HG03575 (cell line): Measurements from ENCODE around the gene CDK14.
A peak's percentile ranks its signal among the peaks of the same experiment; 100 is the strongest.

Experiments used
- ATAC-seq: cut with Tn5 transposase; IDR thresholded peaks from one replicate; pipeline ENCODE4 v1.9.1; 2021; ENCODE audit not compliant: unreplicated experiment, insufficient number of reproducible peaks, low FRiP score; ENCODE audit errors: extremely low read depth

Gene CDK14

GRCh38 chr7:91041141-91041540 is 445.0 kb downstream of the CDK14 start:
- ATAC-seq, result no peak

DNA sequence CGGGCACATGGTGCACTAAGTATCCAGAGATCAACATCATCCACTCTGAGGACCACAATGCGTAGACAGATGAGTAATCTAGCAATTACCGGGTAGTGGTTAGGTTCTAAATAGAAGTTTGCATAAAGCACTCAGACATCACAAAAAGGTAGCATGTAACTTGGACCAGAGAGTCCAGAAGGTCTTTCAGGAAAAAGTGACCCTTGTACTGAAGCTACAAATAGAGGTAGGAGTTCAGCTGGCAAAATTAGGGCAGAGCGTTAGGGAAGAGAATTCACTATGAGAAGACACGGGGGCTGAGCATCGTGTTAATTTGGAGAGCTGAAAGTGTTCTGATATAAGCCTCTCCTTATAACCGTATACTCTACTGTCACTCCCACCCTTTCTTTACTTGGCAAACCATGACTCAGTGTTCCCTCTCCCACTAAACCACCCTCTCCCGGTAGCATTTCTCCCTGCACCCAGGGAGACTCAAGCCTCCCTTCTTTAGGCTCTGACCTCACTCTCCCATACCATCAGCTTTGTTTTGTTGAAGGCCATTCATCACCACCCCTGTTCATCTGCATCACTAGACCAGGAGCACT is 445.9 kb downstream of the CDK14 start:
- no peak for ATAC-seq

DNA sequence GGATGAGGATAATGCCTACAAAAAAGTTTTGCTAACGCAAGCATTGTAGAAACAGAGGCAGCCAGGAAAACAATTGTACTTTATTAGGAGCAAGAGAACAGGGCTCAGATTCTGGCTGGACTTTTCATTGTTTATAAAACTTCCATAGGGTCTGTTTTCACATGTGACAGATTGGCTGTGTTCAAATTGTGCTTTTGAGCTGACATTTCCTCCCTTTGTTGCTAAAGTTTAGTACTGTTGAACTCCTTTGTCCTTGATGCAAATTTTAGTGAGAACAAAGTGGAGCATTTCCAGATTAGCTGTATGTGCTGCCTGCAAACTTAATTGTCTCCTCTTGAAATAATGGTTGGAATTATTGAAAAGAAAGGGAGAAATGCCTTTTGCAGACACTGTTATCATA is 447.1 kb downstream of the CDK14 start:
- no peak for ATAC-seq

DNA sequence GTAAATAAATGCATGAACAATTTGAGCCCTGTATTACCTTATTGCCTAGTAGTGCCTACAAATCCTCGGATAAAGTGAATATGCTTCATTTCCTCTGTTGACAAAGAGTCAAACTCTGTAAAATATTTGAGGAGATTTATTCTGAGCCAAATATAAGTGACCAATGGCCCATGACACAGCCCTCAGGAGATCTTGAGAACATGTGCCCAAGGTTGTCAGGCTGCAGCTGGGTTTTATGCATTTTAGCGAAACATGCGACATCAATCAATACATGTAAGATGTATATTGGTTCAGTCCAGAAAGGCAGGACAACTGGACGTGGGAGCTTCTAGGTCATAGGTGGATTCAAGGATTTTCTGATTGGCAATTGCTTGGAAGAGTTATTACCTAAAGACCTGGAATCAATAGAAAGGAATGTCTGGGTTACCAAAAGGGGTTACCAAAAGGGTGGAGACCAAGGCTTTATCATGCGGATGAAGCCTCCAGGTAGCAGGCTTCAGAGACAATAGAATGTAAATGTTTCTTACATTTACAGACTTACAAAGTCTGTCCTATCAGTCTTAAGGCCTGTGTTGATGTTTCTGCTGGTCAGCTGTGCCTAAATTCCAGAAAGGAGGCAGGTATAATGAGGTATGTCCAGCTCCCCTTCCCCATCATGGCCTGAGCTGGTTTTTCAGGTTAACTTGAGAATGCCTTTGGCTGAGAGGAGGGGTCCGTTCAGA is 448.0 kb downstream of the CDK14 start:
- no peak for ATAC-seq

- ATAC-seq, result no peak
These were observed 449.5 kb downstream of the CDK14 start for GRCh38 chr7:91045606-91046005.

DNA sequence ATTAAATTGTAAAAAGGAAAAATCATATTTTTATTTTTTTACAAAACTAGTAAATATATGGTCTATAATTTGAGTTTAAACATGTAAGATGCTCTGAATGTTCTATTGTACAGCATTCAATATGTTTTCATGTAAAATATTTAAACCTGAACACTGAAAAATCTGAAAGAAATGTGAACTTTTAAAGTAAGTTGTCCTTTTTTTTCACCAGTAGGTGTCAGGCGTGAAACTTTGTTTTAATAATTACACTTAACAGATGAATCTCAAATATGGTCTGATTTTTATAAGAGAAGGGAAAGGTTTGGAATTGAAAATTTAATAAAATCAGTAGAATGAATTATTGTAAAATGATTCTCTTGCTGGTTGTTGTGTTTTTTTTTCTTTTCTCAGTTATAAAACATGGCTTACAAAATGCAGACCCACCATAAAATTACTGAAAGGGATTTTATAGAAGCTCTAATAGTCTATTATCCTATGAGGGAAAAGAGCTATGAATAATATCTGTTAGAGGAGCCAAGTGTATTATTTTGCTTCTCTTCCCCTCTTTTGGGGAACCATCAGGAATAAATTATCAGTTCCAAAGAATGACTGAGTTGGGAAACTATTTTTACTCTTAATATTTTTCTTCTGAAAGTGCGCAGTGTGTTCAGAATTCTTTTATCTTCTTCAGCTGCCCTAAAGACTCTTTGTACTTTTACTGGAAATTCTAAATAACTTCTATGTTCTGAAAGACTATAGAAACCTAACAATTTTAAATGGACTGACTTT is 450.4 kb downstream of the CDK14 start:
- ATAC-seq, result no peak

DNA sequence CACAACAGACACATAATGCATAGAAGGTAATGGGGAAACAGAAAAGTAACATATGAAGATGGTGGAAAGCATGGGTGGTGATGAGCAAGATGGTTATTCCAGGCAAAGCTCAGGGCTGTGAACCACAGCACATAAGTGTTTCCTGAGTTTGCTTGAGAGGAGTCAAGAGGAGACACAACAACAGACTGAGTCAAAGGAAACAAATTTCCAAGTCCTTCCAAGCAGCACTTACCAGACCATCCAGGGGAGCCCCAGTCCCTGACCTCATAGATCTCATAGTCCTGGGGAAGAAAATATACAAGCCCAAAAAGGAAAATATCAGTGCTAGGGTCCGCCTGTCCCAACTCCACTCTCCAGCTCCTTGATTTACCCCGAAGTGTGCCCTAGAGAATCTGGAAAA is 451.5 kb downstream of the CDK14 start:
- no peak for ATAC-seq

DNA sequence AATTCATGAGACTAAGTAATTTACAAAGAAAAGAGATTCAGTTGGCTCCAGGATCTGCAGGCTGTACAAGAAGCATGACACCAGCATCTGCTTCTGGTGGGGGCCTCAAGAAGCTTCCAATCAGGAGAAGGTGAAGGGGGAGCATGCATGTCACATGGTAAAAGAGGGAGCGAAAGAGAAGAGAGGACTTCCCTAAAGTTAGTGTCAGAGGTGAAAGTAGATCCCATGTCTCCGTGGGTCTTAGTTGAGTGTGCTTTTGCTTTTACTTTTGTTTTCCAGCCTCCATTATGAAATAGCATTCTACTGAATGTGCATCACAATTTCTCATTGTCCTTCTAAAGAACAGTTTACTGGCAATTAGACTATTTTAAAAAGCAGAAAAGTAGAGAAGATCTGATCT is 454.6 kb downstream of the CDK14 start:
- peak; percentile 70 for ATAC-seq

DNA sequence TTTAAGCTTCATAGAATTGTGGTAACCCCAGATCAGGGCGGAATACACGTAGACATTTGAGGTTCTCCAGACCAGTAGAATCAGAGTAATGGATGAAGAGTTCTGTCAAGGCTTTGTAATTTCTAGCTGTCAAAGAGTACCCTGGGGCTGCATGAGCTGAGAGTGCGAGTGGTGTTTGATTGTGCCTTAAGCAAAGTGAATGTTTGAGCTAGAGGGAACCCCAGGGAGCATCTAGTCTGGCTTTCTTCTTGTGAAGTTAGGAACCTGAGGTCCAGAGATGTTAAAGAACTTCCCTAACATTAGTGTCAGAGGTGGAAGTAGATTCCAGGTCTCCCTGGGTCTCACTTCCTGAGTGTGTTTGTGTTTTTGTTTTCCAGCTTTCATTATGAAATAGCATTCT is 455.8 kb downstream of the CDK14 start:
- ATAC-seq, result no peak

DNA sequence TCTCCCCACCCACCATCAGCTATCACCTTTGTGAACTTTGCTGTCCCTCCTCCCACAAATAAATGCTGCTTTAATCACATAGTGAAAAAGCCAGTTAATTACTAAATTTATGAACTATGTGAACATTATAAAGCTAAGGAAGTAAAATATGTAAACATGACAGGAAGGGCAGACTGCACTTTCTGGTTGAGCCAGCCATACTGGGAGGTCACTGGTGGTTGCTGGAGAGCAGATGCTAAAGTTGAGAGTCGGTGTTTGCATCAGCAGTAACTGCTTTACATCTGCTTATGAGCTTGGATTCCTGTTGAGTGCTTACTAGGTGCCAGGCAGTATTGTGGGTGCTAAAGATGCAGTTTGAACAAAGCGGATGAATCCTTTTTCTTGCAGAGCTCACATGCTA is 458.3 kb downstream of the CDK14 start:
- no peak for ATAC-seq

DNA sequence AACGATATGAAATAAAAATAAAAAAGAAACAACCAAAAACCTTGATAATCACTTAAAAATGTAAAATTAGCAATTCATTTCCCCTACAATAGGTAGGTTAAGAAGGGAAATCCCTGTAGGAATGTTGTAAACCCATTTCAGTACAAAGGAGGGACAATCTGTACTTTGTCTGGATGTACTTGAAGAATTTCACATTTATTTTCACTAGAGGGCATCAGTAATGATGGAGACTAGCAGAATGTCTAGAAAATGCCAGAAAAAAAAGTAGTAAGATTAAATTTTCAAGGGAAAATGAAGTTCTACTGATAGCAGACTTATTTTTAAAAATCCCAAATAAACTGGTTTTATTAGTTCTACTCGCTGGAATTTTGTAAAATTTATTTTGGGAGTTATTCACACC is 459.1 kb downstream of the CDK14 start:
- no peak for ATAC-seq

- ATAC-seq, result no peak
These were observed 466.6 kb downstream of the CDK14 start for GRCh38 chr7:91062713-91063112.

- ATAC-seq, result no peak
These were observed 467.9 kb downstream of the CDK14 start for GRCh38 chr7:91064052-91064451.

- no peak for ATAC-seq
These were observed 468.8 kb downstream of the CDK14 start for GRCh38 chr7:91064938-91065337.

DNA sequence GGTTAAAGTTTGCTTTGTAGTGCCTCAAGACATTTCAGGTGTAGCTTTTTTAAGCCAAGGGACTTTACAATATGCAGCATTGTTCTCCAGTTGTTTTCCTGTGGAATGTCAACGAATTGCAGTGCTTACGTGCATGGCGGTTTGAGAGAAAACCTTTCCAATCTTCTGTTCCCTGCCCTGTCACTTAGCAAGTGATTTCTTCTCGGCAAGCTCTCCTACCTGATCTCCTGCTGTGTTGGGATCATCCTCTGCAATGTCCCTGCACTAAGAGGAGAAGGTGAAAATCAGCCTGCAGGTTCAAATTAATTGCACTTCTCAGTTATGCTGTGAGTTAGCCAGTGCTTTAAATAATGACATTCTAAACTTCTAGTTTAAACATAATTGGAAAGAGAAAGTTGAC is 470.5 kb downstream of the CDK14 start:
- no peak for ATAC-seq

GRCh38 chr7:91067242-91067641 is 471.1 kb downstream of the CDK14 start:
- ATAC-seq, result no peak

DNA sequence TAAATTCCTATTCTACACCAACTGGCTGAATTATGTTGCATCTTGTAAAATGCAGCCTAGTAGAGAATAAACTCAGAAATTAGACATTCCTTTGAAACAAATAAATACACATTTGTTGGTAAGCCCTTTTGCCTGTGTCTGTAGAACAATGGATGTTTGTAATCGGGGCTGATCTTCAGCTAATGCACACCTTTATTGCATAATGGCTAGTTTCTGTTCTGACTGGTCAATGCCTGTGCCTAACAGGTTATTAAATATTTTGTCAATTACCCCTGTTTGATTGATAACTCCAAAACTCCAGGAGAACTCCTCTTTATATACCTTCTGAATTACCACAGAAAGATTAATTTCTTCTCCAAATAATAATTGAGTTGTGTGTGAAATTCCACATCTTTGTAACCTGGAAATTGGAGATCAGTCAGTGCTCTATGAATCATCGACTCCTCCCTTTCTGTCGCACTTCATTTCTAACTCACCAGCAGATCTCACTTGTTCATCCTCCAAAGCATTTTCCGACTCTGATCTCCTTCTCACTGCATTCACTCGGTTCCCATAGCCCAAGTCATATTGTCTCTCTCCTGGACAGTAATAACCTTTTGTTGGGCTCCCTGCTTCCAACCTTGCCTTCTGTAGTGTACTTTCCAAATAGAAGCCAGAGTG is 472.1 kb downstream of the CDK14 start:
- ATAC-seq, result no peak

DNA sequence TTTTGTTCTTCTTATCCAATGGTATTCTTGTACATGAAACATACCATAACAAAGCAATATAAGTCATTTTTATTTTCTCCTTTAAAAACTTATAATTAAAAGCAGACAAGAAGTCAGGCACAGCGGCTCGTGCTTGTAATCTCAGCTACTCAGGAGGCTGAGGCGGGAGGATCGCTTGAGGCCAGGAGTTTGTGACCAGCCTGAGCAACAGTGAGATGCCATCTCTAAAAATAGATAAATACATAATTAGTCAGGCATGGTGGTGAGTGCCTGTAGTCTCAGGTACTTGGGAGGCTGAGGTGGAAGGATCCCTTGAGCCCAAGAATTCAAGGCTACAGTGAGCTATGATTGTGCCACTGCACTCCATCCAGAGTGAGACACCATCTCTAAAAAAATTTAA is 473.0 kb downstream of the CDK14 start:
- no peak for ATAC-seq

DNA sequence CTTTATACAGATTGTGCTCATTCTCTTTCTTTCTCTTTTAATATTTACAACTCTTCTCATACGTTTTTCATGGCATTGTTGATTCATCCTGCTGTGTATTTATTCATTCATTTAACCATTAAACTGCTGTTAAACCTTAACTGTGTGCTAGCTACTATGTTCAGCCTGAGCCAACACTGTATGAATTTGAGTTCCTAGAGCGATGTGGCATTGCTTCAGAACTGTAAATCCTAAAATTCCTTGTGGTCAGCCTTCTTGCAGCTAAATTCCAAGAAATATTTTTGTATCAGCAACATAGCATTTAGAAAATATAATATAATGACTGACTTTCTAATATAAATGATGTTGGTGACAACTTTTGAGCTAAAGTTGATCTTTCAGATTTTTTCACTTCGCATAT is 483.4 kb downstream of the CDK14 start:
- ATAC-seq, result no peak

DNA sequence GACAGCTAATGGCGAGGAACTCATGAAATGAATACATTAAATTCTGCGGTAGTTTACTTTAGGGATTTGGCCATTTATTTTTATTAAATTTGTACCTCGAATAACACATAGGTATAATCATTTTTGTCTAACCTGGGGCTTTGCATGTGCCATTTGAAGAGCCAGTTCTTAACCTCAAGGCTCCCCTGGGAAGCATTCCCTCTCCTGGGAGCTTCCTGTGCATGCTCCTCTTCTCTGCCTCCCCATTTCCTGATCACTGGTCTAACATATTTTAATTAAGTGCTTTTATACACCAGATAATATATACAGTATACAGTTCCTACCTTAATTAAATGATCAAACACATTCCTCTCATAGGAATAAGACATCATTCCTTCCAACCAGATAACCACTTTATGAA is 484.2 kb downstream of the CDK14 start:
- ATAC-seq, result no peak
